Activated CD4-positive, alpha-beta T cell treated with anti-CD3 and anti-CD28 coated beads for 4 hours (primary cell): Measurements from ENCODE around the gene GALC.
"Not testable (repeated sequence)": the region's sequence is repeated elsewhere in the genome, so short reads cannot be mapped to it uniquely, and the experiment has no call there.

ENCODE experiments used
- DNase-seq, 2 donors: peaks; one replicate each; pipeline ENCODE4 v3.0.0-alpha.2; 2020

Gene GALC

DNA sequence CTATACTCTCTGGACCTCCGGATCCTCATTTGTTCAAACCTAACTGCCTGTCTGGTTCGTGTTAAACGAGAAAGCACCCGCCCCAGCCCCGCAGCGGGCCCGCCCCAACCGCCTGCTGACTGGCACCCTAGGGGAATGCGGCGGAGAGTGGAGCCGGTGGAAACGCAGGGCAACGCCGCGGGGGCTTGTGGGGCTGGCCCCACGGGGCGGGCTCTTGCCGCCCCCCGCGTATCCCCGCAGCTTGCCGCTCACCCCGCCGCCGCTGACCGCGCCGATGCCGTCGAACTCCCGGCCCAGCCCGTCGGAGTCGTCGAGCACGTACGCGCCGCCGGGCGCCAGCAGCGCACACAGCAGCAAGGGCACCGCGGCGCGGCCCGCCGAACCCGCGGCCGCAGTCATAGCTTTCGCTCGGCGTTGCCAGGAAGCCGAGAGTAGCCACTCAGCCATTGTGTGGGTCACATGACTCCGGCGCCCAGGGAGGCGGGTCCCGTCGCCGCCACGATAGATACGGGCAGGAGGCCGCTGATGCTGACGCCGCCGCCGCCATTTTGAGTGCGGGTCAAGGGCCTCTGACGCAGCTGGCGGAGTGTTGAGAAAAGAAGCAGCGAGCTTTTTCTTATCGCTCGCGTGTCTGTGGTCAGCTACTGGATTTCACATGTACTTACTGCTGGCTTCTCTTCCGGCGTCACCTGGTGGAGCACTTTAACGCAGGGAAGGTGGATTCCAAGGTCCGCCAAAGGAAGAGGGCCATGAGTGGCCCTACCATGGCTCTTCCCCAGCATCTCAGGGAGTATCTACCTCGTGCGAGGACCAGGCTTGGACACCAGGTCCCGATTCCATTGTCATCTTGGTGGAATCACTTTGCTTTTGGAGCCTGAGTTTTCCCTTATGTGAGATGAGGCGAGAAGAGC is at the start of gene GALC:
GALC (minus strand) TSS at position 465 of the 911 bp plus-strand sequence; CDS start at position 447, 18 bp downstream.
- DNase-seq: peak; percentile 92 to 93

DNA sequence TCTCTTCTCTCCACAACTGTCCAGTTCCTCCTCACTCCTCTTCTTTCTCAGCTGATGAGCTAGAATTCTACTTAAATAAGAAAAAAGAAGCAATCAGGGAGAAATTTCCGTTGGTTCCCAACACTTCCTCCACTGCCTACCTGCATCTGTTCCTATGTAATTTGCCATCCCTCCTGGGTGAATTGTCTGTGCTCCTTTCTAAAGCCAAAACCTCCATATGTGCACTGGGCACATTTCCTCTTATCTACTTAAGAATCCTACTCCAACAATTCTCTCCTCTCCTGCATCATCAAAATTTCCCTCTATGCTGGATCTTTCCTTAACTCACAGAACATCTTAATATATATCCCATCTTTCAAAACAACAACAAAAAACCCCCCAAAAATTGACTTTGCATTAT is 47.2 kb upstream of the GALC start:
- no peak for DNase-seq

- no peak for DNase-seq
Measured at GRCh38 chr14:88039197-88039596, 46.2 kb upstream of the GALC start.

GRCh38 chr14:88037325-88037724 is 44.3 kb upstream of the GALC start:
- no peak for DNase-seq

- no peak for DNase-seq
Measured at GRCh38 chr14:88036422-88036821, 43.4 kb upstream of the GALC start.

DNA sequence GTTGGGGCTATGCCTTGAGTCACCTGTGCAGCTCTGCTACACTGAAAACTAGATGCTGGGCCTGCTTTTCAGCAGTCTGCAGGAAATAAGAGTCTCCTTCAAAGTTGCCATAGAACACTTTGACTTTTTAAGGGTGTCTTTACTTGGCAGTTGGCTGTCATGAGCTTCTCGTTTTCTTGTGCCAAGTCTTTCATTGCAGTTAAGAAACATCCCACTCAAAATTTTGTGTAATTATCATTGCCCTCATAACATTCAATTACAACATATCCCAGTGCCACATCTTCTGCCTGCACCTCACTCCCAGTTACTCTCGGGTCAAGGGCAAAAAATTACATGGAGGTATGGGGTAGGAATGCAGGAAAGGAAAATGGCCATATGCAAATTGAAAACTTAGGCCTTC is 41.1 kb upstream of the GALC start:
- DNase-seq: no peak

DNA sequence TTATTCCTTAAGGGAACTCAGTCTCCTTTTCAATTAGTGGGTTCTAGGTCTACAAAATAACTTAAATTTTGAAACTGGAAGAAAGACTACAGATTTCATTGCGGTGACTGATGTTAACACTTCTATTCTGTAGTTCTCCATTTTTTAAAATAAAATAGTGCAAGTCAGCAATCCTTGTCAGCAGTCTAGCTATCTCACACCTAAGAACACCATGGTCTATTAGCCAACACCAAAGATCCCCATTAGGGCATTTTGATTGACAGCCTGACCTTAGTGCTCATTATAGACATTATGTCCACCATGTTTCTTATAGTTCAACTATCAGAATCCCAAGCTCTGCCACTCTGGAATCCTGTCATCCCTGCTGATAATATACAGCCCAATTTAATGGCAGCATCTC is 39.4 kb upstream of the GALC start:
- DNase-seq: no peak

GRCh38 chr14:88030892-88031291 is 37.9 kb upstream of the GALC start:
- no peak for DNase-seq

- no peak for DNase-seq
Measured at GRCh38 chr14:88030079-88030478, 37.1 kb upstream of the GALC start.

- DNase-seq: no peak
Measured at GRCh38 chr14:88029500-88029899, 36.5 kb upstream of the GALC start.

GRCh38 chr14:88026890-88027289 is 33.9 kb upstream of the GALC start:
- DNase-seq: no peak

DNA sequence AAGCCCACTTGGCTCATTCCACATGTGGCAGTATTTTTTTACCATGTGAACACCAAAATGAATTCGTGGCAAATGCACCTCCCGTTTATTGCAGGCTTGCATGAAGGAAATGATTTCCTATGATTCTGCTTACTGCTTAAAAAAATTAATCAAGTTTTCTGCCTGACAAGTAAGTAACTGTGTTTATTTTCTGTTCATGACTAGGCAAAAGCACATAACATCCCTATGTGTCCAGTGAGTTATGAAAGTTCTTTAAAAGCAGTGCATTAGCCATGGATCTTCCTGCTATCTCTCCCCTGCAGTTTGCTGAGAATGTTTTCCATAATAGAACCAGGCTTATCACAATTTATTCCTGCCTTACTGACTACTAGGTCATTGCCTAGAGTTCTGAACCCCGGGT is 32.3 kb upstream of the GALC start:
- DNase-seq: no peak

DNA sequence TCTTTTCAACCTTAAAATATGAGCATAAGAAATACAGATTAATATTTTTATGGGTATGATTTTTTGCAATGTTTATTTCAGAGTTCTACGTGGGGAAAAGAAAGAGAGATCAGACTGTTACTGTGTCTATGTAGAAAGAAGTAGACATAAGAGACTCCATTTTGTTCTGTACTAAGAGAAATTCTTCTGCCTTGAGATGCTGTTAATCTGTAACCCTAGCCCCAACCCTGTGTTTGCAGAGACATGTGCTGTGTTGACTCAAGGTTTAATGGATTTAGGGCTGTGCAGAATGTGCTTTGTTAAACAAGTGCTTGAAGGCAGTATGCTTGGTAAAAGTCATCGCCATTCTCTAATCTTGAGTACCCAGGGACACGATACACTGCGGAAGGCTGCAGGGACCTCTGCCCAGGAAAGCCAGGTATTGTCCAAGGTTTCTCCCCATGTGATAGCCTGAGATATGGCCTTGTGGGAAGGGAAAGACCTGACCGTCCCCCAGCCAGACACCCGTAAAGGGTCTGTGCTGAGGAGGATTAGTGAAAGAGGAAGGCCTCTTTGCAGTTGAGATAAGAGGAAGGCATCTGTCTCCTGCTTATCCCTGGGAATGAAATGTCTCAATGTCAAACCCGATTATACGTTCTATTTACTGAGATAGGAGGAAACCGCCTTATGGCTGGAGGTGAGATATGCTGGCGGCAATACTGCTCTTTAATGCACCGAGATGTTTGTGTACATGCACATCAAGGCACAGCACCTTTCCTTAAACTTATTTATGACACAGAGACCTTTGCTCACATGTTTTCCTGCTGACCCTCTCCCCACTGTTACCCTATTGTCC is 31.5 kb upstream of the GALC start:
- not testable (repeated sequence) for DNase-seq

DNA sequence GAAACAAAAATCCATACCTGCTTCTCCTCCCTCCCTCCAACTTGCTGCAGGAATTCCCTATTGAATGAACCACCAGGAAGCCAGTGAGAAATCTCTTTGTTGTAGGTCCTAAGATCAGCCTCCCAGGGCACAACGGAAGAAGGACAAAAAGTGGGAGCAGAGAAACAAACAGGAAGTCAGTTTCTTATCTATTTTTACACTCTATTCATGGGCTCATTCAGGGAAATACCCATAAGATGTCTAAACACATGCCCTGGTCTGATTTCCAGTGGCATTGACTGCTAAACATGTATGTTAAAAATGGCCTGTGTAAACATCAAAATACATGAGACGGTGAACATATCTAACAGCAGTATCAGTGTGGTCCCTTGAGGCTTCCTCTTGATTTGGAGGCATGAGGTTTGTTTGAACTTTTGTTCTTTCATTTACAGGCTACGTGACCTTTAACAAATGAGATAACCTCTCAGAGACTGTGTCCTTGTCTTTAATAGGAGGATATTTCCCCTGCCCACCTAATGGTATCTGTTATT is 30.7 kb upstream of the GALC start:
- no peak for DNase-seq

GRCh38 chr14:88017535-88017934 is 24.6 kb upstream of the GALC start:
- DNase-seq: no peak

GRCh38 chr14:88016768-88017167 is 23.8 kb upstream of the GALC start:
- DNase-seq: no peak

DNA sequence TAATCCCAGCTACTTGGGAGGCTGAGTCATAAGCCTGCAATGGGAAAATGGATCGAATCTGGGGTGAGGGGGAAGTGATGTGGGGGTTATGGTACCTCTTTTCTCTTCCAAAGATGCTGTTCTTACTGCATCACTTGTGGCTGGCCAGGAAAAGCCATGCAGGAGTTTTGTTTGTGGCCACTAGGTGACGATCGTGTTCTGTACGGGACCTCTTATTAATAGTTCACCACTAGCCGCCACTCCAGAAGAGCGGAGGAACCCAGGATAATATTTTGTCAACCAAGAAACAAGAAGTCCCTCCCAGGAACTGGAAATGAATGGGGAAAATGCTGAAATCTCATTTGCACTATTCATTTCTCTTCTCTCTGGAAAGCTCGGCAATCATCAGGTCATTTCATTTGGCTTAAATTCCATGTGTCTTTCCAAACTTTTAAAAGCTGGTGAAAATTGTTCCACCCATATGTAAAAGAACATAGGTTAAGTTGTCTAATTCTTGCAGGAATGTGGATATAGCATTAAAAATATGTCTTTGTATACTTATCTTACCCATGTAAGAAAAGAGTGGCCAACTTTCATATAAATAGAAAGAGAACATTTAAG is 20.9 kb upstream of the GALC start:
- DNase-seq: peak in 1 of 2 donors; percentile 26

DNA sequence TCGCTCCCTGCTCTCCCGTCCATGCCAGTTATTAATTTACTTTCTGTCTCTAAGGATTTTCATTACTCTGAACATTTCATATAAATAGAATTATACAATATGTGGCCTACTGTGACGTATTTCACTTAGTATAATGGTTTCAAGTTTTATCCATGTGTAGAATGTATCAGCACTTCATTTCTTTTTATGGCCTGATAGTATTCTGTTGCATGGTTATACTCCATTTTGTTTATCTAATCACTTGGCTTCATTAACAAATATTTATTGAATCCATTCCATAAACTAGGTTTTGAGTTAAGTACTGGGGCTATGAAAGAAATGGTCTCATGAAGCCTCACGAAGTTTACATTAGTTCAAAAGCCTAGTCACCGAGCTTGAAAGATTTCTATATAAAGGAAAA is 19.5 kb upstream of the GALC start:
- DNase-seq: no peak

GRCh38 chr14:88010331-88010730 is 17.3 kb upstream of the GALC start:
- DNase-seq: no peak

GRCh38 chr14:88009486-88009885 is 16.5 kb upstream of the GALC start:
- no peak for DNase-seq

DNA sequence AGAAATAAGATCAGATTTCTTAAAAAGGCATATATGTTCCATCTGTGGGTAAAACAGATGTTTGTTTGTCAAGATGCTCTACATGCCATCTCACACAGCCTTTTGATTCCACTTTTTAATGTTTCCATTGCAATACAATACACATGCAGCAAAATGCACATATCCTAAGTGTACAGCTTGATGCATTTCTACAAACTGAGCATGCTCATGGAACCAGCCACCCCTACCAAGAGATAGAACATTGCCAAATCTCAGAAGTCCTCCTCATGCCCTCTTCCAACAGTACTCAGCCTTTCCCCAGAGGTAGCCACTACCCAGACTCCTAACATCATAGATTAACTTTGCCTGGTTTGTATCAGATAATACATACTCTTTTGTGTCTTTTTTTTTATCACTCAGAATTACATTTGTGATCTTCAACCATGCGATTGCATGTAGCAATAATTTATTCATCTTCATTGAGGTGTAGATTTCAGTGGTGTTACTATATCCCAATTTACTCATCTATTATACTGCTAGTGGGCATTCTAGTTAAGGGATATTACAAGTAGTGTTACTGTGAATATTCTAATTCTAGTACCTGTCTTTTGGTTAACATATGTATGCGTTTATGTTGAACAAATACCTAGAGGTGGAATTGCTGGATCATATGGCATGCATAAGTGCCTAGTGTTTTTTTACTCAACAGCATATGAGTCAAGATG is 15.2 kb upstream of the GALC start:
- DNase-seq: no peak

GRCh38 chr14:88007608-88008007 is 14.6 kb upstream of the GALC start:
- DNase-seq: no peak
